Astrocyte (in vitro differentiated cells and primary cell): ENCODE results near the gene PLEKHA6. TPM values are rescaled to one million over a fixed set of nuclear protein-coding genes. Genes with fewer than 3 reads are reported as not detected.

Source experiments
- DNase-seq: peaks from one replicate; pipeline ENCODE4 v3.0.0-alpha.2; 2010; ENCODE audit warnings: low read depth
- FAIRE-seq: peaks from 2 replicates; lab custom pipeline; 2011; peaks lifted over from hg19 to GRCh38; lab: Jason Lieb, UNC
- H2AFZ ChIP-seq: 2 replicates; pipeline ENCODE4 v1.6.0; 2012; ENCODE audit warnings: low read depth, low read length, inconsistent platforms
- H3K27ac ChIP-seq: 2 replicates; pipeline ENCODE4 v1.5.1; 2011; ENCODE audit warnings: low read depth, low read length, inconsistent platforms
- H3K27me3 ChIP-seq: 2 replicates; pipeline ENCODE4 v1.6.0; 2011; ENCODE audit warnings: low read length, inconsistent platforms; ENCODE audit not compliant: insufficient read depth
- H3K36me3 ChIP-seq: 2 replicates; pipeline ENCODE4 v1.5.1; 2011; ENCODE audit warnings: low read length, inconsistent platforms; ENCODE audit not compliant: insufficient read depth
- H3K4me1 ChIP-seq: 2 replicates; pipeline ENCODE4 v1.5.1; 2011; ENCODE audit warnings: low read length, inconsistent platforms; ENCODE audit not compliant: insufficient read depth
- H3K4me2 ChIP-seq: 2 replicates; pipeline ENCODE4 v1.6.0; 2012; ENCODE audit warnings: low read length, inconsistent platforms
- H3K4me3 ChIP-seq: 2 replicates; pipeline ENCODE4 v1.5.1; 2011; ENCODE audit warnings: low read depth, mild to moderate bottlenecking, low read length, inconsistent platforms; ENCODE audit not compliant: insufficient read depth
- H3K79me2 ChIP-seq: 2 replicates; pipeline ENCODE4 v1.6.0; 2012; ENCODE audit warnings: mild to moderate bottlenecking, low read length, inconsistent platforms; ENCODE audit not compliant: insufficient read depth
- H3K9ac ChIP-seq: 2 replicates; pipeline ENCODE4 v1.6.0; 2012; ENCODE audit warnings: mild to moderate bottlenecking, low read length, inconsistent platforms
- H3K9me3 ChIP-seq: 2 replicates; pipeline ENCODE4 v1.5.1; 2012; ENCODE audit warnings: low read depth, mild to moderate bottlenecking, low read length, inconsistent platforms; ENCODE audit not compliant: insufficient read depth
- H4K20me1 ChIP-seq: 2 replicates; pipeline ENCODE4 v1.6.0; 2012; ENCODE audit warnings: low read length, inconsistent platforms; ENCODE audit not compliant: insufficient read depth
- H3K27ac Mint-ChIP-seq: one replicate; pipeline ENCODE4 v1.8.0; 2021; ENCODE audit warnings: mild to moderate bottlenecking, mixed read lengths; ENCODE audit not compliant: unreplicated experiment
- H3K27me3 Mint-ChIP-seq: one replicate; pipeline ENCODE4 v1.8.0; 2021; ENCODE audit warnings: low read depth, mixed read lengths; ENCODE audit not compliant: unreplicated experiment
- H3K36me3 Mint-ChIP-seq: one replicate; pipeline ENCODE4 v1.8.0; 2021; ENCODE audit warnings: low read depth, mixed read lengths; ENCODE audit not compliant: unreplicated experiment
- H3K4me1 Mint-ChIP-seq: one replicate; pipeline ENCODE4 v1.8.0; 2021; ENCODE audit warnings: low read depth, mixed read lengths; ENCODE audit not compliant: unreplicated experiment
- H3K4me3 Mint-ChIP-seq: one replicate; pipeline ENCODE4 v1.8.0; 2021; ENCODE audit warnings: mild to moderate bottlenecking, moderate library complexity, mixed read lengths; ENCODE audit not compliant: unreplicated experiment
- H3K9me3 Mint-ChIP-seq: one replicate; pipeline ENCODE4 v1.8.0; 2021; ENCODE audit warnings: mild to moderate bottlenecking, mixed read lengths; ENCODE audit not compliant: unreplicated experiment
- EZH2 ChIP-seq: IDR thresholded peaks from 2 replicates; pipeline ENCODE4 v1.6.1; 2012; ENCODE audit warnings: mild to moderate bottlenecking, low read length, inconsistent platforms; ENCODE audit not compliant: insufficient read depth
- total RNA-seq: library from RNA; stranded (reverse); gene quantifications from 2 replicates; pipeline ENCODE4 v1.2.1, GENCODE V29; 2021
- TF ChIP-seq, protein P1 (sequence below): IDR thresholded peaks from 2 replicates; pipeline ENCODE4 v1.5.1; 2011; ENCODE audit warnings: low read depth, mild to moderate bottlenecking, inconsistent platforms, low read length, moderate library complexity; ENCODE audit not compliant: insufficient read depth

PLEKHA6 gene
- total RNA-seq, 1 donor from 2014 or later, result 1.5 TPM

DNA sequence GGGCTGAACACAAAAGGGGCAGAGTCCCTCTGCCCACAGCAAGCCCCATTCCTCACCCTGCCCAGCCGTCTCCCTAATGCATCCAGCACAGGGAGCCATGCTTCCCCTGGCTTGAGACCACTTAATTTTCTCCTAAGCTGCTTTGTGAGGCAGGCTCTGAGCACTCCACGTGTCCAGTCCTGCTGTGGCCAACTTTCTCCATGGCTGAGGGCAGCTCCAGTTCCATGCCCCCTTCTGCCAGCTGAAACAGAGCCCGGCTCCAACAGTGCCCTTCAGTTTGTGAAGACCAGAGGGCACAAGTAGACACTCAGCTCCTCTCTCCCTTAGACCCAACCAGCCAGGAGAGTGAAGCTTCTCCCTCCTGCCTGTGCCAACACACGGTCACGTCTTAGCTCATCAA lies 33.8 kb downstream of the PLEKHA6 start:
- TF ChIP-seq EZH2, result no peak
- TF ChIP-seq, protein P1, sequence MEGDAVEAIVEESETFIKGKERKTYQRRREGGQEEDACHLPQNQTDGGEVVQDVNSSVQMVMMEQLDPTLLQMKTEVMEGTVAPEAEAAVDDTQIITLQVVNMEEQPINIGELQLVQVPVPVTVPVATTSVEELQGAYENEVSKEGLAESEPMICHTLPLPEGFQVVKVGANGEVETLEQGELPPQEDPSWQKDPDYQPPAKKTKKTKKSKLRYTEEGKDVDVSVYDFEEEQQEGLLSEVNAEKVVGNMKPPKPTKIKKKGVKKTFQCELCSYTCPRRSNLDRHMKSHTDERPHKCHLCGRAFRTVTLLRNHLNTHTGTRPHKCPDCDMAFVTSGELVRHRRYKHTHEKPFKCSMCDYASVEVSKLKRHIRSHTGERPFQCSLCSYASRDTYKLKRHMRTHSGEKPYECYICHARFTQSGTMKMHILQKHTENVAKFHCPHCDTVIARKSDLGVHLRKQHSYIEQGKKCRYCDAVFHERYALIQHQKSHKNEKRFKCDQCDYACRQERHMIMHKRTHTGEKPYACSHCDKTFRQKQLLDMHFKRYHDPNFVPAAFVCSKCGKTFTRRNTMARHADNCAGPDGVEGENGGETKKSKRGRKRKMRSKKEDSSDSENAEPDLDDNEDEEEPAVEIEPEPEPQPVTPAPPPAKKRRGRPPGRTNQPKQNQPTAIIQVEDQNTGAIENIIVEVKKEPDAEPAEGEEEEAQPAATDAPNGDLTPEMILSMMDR, result no peak
- Histone ChIP-seq H3K4me1 (peaks cover 4% of the 10 kb centered on the region), H3K4me2 (no peak overlapping the region), H3K36me3 (no peaks in the 10 kb centered on the region), H3K27me3 (peaks cover 4% of the 10 kb centered on the region), H3K79me2 (no peaks in the 10 kb centered on the region), H2AFZ (no peak overlapping the region), H3K9ac (no peak overlapping the region), H3K27ac (no peak overlapping the region), H3K9me3 (no peaks in the 10 kb centered on the region), H4K20me1 (no peaks in the 10 kb centered on the region), H3K4me3 (no peak overlapping the region)
- Mint-ChIP-seq H3K27ac (no peak overlapping the region), H3K36me3 (no peaks in the 10 kb centered on the region), H3K9me3 (peaks cover 4% of the 10 kb centered on the region), H3K27me3 (peaks cover 12% of the 10 kb centered on the region), H3K4me1 (peaks cover 34% of the 10 kb centered on the region), H3K4me3 (no peak overlapping the region)
- DNase-seq, result no peak
- no peak for FAIRE-seq

DNA sequence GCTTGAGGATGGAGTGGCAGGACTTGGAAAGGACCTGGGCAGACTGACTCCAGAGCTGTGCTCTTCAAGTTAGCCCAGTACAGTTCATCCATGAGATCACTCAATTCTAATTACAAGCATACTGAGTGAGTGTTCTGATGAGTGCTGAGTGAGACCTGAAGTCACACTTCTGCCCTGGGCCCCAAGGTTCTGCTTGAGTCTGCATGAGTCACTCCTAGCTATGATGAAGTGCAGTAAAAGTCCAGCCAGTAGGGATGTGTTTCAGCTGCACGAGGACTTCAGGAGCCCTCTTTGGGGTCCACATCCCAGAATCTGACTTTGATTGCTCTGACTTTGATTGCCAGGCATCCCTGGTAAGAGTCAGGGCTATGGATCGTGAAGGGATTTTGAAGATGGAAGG lies 35.8 kb downstream of the PLEKHA6 start:
- Histone ChIP-seq H3K4me2 (no peak overlapping the region), H3K79me2 (no peaks in the 10 kb centered on the region), H4K20me1 (no peaks in the 10 kb centered on the region), H3K36me3 (no peaks in the 10 kb centered on the region), H3K9me3 (no peaks in the 10 kb centered on the region), H3K4me3 (no peak overlapping the region), H3K27me3 (peaks cover 4% of the 10 kb centered on the region), H3K27ac (no peak overlapping the region), H3K9ac (no peak overlapping the region), H3K4me1 (peaks cover 21% of the 10 kb centered on the region), H2AFZ (no peak overlapping the region)
- peaks cover 50% of the 10 kb centered on the region for H3K4me1 Mint-ChIP-seq
- no peak overlapping the region for H3K4me3 Mint-ChIP-seq
- peaks cover under 1% of the 10 kb centered on the region for H3K9me3 Mint-ChIP-seq
- H3K27ac Mint-ChIP-seq, result no peak overlapping the region
- TF ChIP-seq, protein P1, result no peak
- no peak for TF ChIP-seq EZH2
- no peaks in the 10 kb centered on the region for H3K36me3 Mint-ChIP-seq
- peak; percentile 65 for DNase-seq
- no peak for FAIRE-seq
- peaks cover 8% of the 10 kb centered on the region for H3K27me3 Mint-ChIP-seq

DNA sequence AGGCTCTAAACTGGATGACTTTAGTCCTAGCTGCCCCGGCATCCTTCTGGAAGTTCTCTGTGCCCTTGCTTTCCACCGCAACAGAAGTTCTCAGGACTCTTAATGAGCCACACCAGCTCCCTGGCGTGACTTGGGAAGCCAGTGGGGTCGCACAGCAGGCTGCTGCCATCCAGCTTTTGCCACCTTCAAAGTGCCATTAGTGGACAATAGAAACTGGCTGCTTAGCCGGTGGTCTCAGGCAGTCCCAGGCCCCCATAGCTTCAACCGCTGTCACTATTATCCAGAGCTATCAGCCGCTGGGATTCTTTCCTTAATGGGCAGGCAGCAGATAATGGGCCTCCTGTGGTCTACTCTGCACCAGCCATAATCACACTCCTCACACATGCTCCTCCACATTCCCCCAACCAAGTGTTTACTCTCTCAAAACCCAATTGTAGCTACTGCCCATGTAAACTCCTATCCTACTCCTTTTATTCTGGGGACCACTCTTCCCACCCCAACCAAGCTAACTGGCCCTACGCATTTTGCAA lies 37.3 kb downstream of the PLEKHA6 start:
- H4K20me1 ChIP-seq, result no peaks in the 10 kb centered on the region
- Mint-ChIP-seq H3K27ac (no peak overlapping the region), H3K27me3 (peaks cover 8% of the 10 kb centered on the region), H3K4me1 (peaks cover 52% of the 10 kb centered on the region), H3K9me3 (no peaks in the 10 kb centered on the region), H3K4me3 (no peak overlapping the region), H3K36me3 (no peaks in the 10 kb centered on the region)
- no peaks in the 10 kb centered on the region for H3K9me3 ChIP-seq
- peaks cover 4% of the 10 kb centered on the region for H3K27me3 ChIP-seq
- no peak overlapping the region for H3K4me2 ChIP-seq
- no peaks in the 10 kb centered on the region for H3K79me2 ChIP-seq
- TF ChIP-seq EZH2, result no peak
- TF ChIP-seq, protein P1, result no peak
- no peaks in the 10 kb centered on the region for H3K36me3 ChIP-seq
- no peak overlapping the region for H2AFZ ChIP-seq
- H3K9ac ChIP-seq, result no peak overlapping the region
- FAIRE-seq (no peak), DNase-seq (no peak)
- H3K4me1 ChIP-seq, result peaks cover 22% of the 10 kb centered on the region
- H3K4me3 ChIP-seq, result no peak overlapping the region
- H3K27ac ChIP-seq, result no peak overlapping the region
